ENCODE results near the gene RPL37A. TPM values are rescaled to one million over a fixed set of nuclear protein-coding genes. Genes with fewer than 3 reads are reported as not detected.

Gene RPL37A
- total RNA-seq, result 1,000 to 10,000 TPM; 1,773 to 2,212 (median 2,050) TPM
- 1,000 to 10,000 TPM; 2,109 to 6,100 TPM for polyA plus RNA-seq
- long read RNA-seq, donor 1, transcript RPL37A-201 (3 exons, 742 nt), result minor isoform, 25 of 304 reads
- long read RNA-seq, donor 1, transcript RPL37A-210 (4 exons, 3,647 nt), result major isoform, 179 of 304 reads
- long read RNA-seq, donor 1, partial matches to known transcripts, result 97 of 304 reads
- long read RNA-seq, donor 1, other reads (novel, unspliced or antisense), result 1 of 304 reads
- long read RNA-seq, donor 2, transcript RPL37A-201 (3 exons, 742 nt), result minor isoform, 25 of 480 reads
- long read RNA-seq, donor 2, transcript RPL37A-210 (4 exons, 3,647 nt), result major isoform, 248 of 480 reads
- long read RNA-seq, donor 2, partial matches to known transcripts, result 200 of 480 reads
- long read RNA-seq, donor 2, other reads (novel, unspliced or antisense), result 2 of 480 reads
- long read RNA-seq, donor 3, transcript RPL37A-209 (3 exons, 1,701 nt), result minor isoform, 11 of 49 reads
- long read RNA-seq, donor 3, transcript RPL37A-210 (4 exons, 3,647 nt), result major isoform, 29 of 49 reads
- long read RNA-seq, donor 3, transcript RPL37A-201 (3 exons, 742 nt), result minor isoform, 7 of 49 reads
- long read RNA-seq, donor 3, partial matches to known transcripts, result 1 of 49 reads
- long read RNA-seq, donor 3, other reads (novel, unspliced or antisense), result 1 of 49 reads

DNA sequence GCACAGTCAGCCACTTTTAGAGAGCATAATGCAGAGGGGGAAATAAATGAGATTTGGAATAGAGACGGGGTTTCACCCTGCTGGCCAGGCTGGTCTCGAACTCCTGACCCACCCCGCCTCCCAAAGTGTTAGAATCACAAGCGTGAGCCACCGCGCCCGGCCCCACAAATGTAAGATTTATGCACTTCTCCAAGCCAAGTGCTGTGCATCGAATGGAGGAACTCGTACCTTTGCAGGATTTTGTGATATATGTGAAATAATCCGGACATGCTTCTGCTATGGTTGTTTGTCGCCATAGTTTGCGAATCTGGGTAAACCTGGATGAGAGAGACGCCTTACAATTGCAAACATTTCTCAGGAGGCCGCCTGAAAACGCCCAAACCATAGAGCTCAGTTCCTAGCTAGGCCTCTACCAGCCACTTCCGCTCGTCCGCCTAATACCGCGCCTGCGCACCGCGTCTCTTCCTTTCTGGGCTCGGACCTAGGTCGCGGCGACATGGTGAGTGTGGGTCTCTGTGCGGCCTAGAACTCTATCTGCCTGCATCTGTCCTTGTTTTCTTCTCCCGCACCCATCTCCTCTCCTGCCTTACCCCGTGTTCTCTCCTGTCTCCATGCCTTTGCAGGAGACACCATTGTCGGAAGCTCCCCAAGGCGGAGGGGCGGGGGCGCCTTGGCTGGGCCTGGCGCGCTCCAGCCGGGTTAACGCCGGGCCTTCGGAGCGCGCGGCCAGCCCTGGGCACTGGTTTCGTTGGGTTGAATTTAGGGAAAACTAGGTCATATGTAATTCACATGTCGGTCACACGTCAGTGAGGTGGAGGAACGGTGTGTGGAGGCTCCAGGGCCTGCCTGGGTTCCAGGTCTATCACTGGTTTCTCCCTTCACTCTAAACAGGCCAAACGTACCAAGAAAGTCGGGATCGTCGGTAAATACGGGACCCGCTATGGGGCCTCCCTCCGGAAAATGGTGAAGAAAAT lies at the start of gene RPL37A:
Gene RPL37A, plus strand, starts transcription at position 466 of the 974 bp plus-strand sequence. Its CDS starts 31 bp downstream, at position 497.
- Histone ChIP-seq H3K4me3 (peak within 1 kb of the TSS; percentile 69 to 99 (median 82)), H3K4me1 (peaks cover 6 to 64% (median 26%) of the 10 kb centered on the region in 9 donors), H3K36me3 (peaks cover 0 to 43% (median 30%) of the 10 kb centered on the region in 9 donors), H3K27ac (peak within 1 kb of the TSS; percentile 36 to 90 (median 84)), H3K9me3 (no peaks in the 10 kb centered on the region), H3K27me3 (no peaks in the 10 kb centered on the region)
- 0% methylated on average over 54 of the region's 54 CpGs for WGBS, 2 donors
- TF ChIP-seq, protein P1, sequence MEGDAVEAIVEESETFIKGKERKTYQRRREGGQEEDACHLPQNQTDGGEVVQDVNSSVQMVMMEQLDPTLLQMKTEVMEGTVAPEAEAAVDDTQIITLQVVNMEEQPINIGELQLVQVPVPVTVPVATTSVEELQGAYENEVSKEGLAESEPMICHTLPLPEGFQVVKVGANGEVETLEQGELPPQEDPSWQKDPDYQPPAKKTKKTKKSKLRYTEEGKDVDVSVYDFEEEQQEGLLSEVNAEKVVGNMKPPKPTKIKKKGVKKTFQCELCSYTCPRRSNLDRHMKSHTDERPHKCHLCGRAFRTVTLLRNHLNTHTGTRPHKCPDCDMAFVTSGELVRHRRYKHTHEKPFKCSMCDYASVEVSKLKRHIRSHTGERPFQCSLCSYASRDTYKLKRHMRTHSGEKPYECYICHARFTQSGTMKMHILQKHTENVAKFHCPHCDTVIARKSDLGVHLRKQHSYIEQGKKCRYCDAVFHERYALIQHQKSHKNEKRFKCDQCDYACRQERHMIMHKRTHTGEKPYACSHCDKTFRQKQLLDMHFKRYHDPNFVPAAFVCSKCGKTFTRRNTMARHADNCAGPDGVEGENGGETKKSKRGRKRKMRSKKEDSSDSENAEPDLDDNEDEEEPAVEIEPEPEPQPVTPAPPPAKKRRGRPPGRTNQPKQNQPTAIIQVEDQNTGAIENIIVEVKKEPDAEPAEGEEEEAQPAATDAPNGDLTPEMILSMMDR (IDR thresholded peaks at IDR 0.05), result no peak
- DNase-seq (peak; percentile 93 to 95), ATAC-seq (peak; percentile 97 to 98 (median 98))
- intact Hi-C loops (cut with DNase I), result no loop called here

DNA sequence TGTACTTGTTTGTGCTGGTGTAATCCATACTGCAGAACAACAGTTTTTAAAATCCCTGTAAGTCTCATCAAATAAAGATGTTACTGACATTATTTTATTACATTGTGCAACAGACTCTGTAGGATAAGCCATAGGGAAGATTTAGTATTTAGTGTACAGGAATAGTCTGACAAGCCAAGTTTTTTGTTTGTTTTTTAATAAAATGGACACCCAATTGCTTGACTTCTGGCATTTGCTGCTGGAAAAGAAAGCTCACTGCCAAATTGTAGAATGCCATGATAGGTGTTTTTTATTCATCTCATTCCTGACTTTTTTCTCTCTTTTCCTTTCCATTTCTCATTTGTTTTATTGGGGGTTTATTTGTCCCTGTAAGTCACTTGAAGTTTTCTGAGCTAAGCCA lies 48.3 kb upstream of the RPL37A start:
- intact Hi-C loops (cut with DNase I), result no loop called here
- DNase-seq, result no peak
- peaks cover 0 to 100% (median 74%) of the 10 kb centered on the region in 9 donors for H3K36me3 ChIP-seq
- no peak for ATAC-seq
- no peak overlapping the region for H3K4me3 ChIP-seq
- no peaks in the 10 kb centered on the region for H3K27me3 ChIP-seq
- peaks cover 0 to 11% (median 0%) of the 10 kb centered on the region in 11 donors for H3K9me3 ChIP-seq
- no peak overlapping the region for H3K27ac ChIP-seq
- H3K4me1 ChIP-seq, result peaks cover 0 to 20% (median 4%) of the 10 kb centered on the region in 9 donors
- TF ChIP-seq, protein P1 (IDR thresholded peaks at IDR 0.05), result no peak

DNA sequence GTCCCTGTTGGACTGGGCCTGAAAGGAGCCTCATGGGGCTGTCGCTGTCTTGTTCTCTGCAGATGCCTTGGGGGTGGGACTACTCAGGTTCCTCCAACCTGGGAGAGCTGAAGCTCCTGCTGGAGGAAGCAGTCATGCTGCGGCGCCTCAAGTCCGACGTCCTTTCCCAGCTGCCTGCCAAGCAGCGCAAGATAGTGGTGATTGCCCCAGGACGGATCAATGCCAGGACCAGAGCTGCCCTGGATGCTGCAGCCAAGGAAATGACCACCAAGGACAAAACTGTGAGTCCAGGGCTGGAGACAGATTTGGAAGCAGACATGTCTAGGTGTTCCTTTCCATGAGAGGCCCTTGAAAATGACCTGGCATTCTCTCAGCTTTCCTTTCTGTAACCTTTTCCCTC lies 47.9 kb upstream of the RPL37A start:
- Histone ChIP-seq H3K9me3 (peaks cover 0 to 11% (median 0%) of the 10 kb centered on the region in 11 donors), H3K4me3 (no peak overlapping the region), H3K36me3 (peaks cover 0 to 100% (median 74%) of the 10 kb centered on the region in 9 donors), H3K27me3 (no peaks in the 10 kb centered on the region), H3K27ac (no peak overlapping the region), H3K4me1 (peaks cover 0 to 20% (median 4%) of the 10 kb centered on the region in 9 donors)
- 78 to 93% methylated on average over 7 of the region's 7 CpGs for WGBS, 2 donors
- DNase-seq (peak in 1 of 2 donors; percentile 38), ATAC-seq (peak in 4 of 8 donors; percentile 15 to 86 (median 55))
- TF ChIP-seq, protein P1 (IDR thresholded peaks at IDR 0.05), result no peak
- intact Hi-C loops (cut with DNase I), result no loop called here

Data from heart right ventricle (tissue), 16 donors.